Neuronal stem cell (in vitro differentiated cells): ENCODE measurements around the gene MID1.

ENCODE experiments used
- DNase-seq: peaks from one replicate; pipeline ENCODE4 v3.0.0-alpha.2; 2013; ENCODE audit warnings: low spot score
- H2AFZ ChIP-seq: one replicate; pipeline ENCODE4 v1.6.1; 2013; ENCODE audit warnings: mild to moderate bottlenecking, low read length, inconsistent platforms
- H2AK5ac ChIP-seq: 2 replicates; pipeline ENCODE4 v1.6.1; 2013; ENCODE audit warnings: low read depth, mild to moderate bottlenecking, inconsistent platforms, low read length, moderate library complexity, mixed read lengths
- H2BK120ac ChIP-seq: 2 replicates; pipeline ENCODE4 v1.6.1; 2013; ENCODE audit warnings: low read depth, mild to moderate bottlenecking, inconsistent platforms, low read length, moderate library complexity, mixed read lengths
- H2BK12ac ChIP-seq: one replicate; pipeline ENCODE4 v1.6.1; 2013; ENCODE audit warnings: low read length, inconsistent platforms
- H2BK15ac ChIP-seq: 2 replicates; pipeline ENCODE4 v1.6.1; 2013; ENCODE audit warnings: mild to moderate bottlenecking, low read length, inconsistent platforms, mixed read lengths
- H2BK5ac ChIP-seq: one replicate; pipeline ENCODE4 v1.6.1; 2013; ENCODE audit warnings: inconsistent platforms, mild to moderate bottlenecking, low read length, moderate library complexity
- H3K14ac ChIP-seq: one replicate; pipeline ENCODE4 v1.6.1; 2013; ENCODE audit warnings: low read length, inconsistent platforms
- H3K18ac ChIP-seq: 2 replicates; pipeline ENCODE4 v1.6.1; 2013; ENCODE audit warnings: low read length, inconsistent platforms
- H3K23ac ChIP-seq: 2 replicates; pipeline ENCODE4 v1.6.1; 2013; ENCODE audit warnings: low read depth, mild to moderate bottlenecking, mixed read lengths, low read length, inconsistent platforms; ENCODE audit not compliant: poor library complexity
- H3K27ac ChIP-seq: replicated peaks from 3 replicates; pipeline ENCODE4 v1.5.1; 2013; ENCODE audit warnings: low read length, inconsistent platforms
- H3K27me3 ChIP-seq, 3 experiments: 2 replicates each; pipeline ENCODE4 v1.6.1; 2013; ENCODE audit warnings: low read length in 3 of 3, mild to moderate bottlenecking in 2 of 3, inconsistent platforms in 1 of 3, low read depth in 1 of 3, mixed read lengths in 1 of 3, moderate library complexity in 1 of 3; ENCODE audit not compliant: control insufficient read depth in 3 of 3, insufficient read depth in 3 of 3
- H3K36me3 ChIP-seq, 2 donors: replicated peaks in 1 of 2; 2 replicates each; pipeline ENCODE4 v1.6.1; 2013; ENCODE audit warnings: low read length in 2 of 2; ENCODE audit not compliant: control insufficient read depth in 2 of 2, insufficient read depth in 2 of 2
- H3K4ac ChIP-seq: 2 replicates; pipeline ENCODE4 v1.6.1; 2013; ENCODE audit warnings: inconsistent platforms, mild to moderate bottlenecking, low read length, moderate library complexity
- H3K4me1 ChIP-seq, 2 donors: 1 replicate in 1 of 2; 2 replicates in 1 of 2; pipeline ENCODE4 v1.6.1; 2013; ENCODE audit warnings: low read length in 2 of 2, low read depth in 1 of 2; ENCODE audit not compliant: control insufficient read depth in 2 of 2, insufficient read depth in 1 of 2
- H3K4me2 ChIP-seq: one replicate; pipeline ENCODE4 v1.6.1; 2013; ENCODE audit warnings: mild to moderate bottlenecking, low read length, inconsistent platforms; ENCODE audit not compliant: insufficient read depth, poor library complexity, severe bottlenecking
- H3K4me3 ChIP-seq, 2 donors: 2 replicates each; pipeline ENCODE4 v1.5.1; 2013; ENCODE audit warnings: low read length in 2 of 2, mild to moderate bottlenecking in 2 of 2, inconsistent platforms in 1 of 2, moderate library complexity in 1 of 2
- H3K79me1 ChIP-seq: one replicate; pipeline ENCODE4 v1.6.1; 2013; ENCODE audit warnings: low read depth, mild to moderate bottlenecking, inconsistent platforms, low read length, moderate library complexity
- H3K9ac ChIP-seq: one replicate; pipeline ENCODE4 v1.6.1; 2013; ENCODE audit warnings: mild to moderate bottlenecking, low read depth, low read length, inconsistent platforms; ENCODE audit not compliant: poor library complexity
- H3K9me3 ChIP-seq, 2 donors: replicated peaks in 1 of 2; 2 replicates each; pipeline versions ENCODE3 to v1.6.1; 2013; ENCODE audit warnings: low read length in 2 of 2, mild to moderate bottlenecking in 2 of 2, inconsistent platforms in 1 of 2, low read depth in 1 of 2, mixed read lengths in 1 of 2, moderate library complexity in 1 of 2; ENCODE audit not compliant: control insufficient read depth in 2 of 2, insufficient read depth in 1 of 2
- H4K8ac ChIP-seq: one replicate; pipeline ENCODE4 v1.6.1; 2013; ENCODE audit warnings: low read depth, mild to moderate bottlenecking, inconsistent platforms, low read length, moderate library complexity
- H4K91ac ChIP-seq: one replicate; pipeline ENCODE4 v1.6.1; 2013; ENCODE audit warnings: low read length, low read depth, mild to moderate bottlenecking, inconsistent platforms; ENCODE audit not compliant: poor library complexity
- WGBS, 2 donors: extraction: QIAGEN DNeasy Blood & Tissue Kit; methylation state at CpG; one replicate each; pipeline ENCODE4 v1.1.7; 2013; ENCODE audit warnings: missing lambda C conversion rate in 2 of 2, mixed read lengths in 1 of 2; ENCODE audit not compliant: insufficient read length in 2 of 2, insufficient replicate concordance in 1 of 2; ENCODE audit errors: extremely low coverage in 2 of 2; 5-methylcytosine and 5-hydroxymethylcytosine counted together

Gene MID1

DNA sequence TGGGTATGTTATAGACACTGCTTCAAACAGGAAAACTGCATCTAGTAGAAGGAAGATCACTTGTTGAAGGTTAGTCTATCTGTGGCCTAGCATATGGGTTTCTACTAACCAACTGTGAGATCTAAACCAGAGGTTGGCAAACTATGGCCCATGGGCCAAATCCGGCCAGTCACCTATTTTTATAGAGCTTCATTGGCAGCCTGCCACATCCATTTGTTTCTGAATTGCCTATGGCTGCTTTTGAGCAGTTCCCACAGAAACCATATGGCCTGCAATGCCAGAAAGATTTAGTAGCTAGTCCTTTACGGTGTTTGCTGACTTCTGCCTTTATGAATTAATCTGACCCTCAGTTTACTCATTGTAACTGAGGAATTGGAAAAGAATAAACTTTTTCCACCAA is 71.1 kb downstream of the MID1 start:
- Histone ChIP-seq H3K27me3 (no peaks in the 10 kb centered on the region), H3K36me3 (peaks cover 0 to 10% of the 10 kb centered on the region in 2 donors), H2BK120ac (no peak overlapping the region), H2AFZ (no peak overlapping the region), H3K4me3 (no peak overlapping the region), H3K14ac (no peak overlapping the region), H3K9me3 (no peaks in the 10 kb centered on the region), H3K23ac (no peak overlapping the region), H3K4ac (no peak overlapping the region), H3K18ac (no peak overlapping the region), H3K4me2 (no peak overlapping the region), H3K9ac (no peak overlapping the region), H4K8ac (no peak overlapping the region), H4K91ac (no peak overlapping the region), H3K79me1 (no peaks in the 10 kb centered on the region), H2BK12ac (no peak overlapping the region), H2BK5ac (no peak overlapping the region), H2AK5ac (no peak overlapping the region), H3K4me1 (no peaks in the 10 kb centered on the region), H2BK15ac (no peak overlapping the region), H3K27ac (no peak overlapping the region)
- WGBS, 2 donors, result no CpG with 5 or more reads among the region's 2 CpGs
- DNase-seq, result no peak

DNA sequence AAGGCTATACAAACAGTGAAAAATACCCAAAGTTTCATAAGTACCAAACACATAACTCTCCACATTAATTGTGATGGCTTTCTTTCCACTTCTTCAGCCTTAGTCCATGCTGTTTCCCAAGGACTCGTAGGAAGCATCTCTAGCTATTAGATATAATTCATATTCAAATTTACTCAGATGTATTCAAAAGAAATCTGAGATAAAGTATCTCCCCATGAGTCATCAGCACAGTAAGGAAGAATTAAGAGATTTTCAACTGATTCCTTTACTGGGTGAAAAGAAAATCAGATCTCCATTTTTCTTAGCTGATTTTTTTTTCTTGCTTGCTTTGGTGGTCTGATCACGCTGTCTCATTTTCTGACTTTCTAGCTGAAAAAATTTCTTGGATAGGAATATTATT is 71.7 kb downstream of the MID1 start:
- no peak for DNase-seq
- H2BK12ac ChIP-seq, result no peak overlapping the region
- H3K4me1 ChIP-seq, result no peaks in the 10 kb centered on the region
- H3K14ac ChIP-seq, result no peak overlapping the region
- H3K4me2 ChIP-seq, result no peak overlapping the region
- H3K36me3 ChIP-seq, result peaks cover 0 to 10% of the 10 kb centered on the region in 2 donors
- H3K4ac ChIP-seq, result no peak overlapping the region
- no peak overlapping the region for H3K27ac ChIP-seq
- H2AFZ ChIP-seq, result no peak overlapping the region
- no peak overlapping the region for H3K9ac ChIP-seq
- no peak overlapping the region for H3K18ac ChIP-seq
- no peak overlapping the region for H4K91ac ChIP-seq
- H3K9me3 ChIP-seq, result no peaks in the 10 kb centered on the region
- no peaks in the 10 kb centered on the region for H3K79me1 ChIP-seq
- H2BK15ac ChIP-seq, result no peak overlapping the region
- H4K8ac ChIP-seq, result no peak overlapping the region
- no peak overlapping the region for H3K4me3 ChIP-seq
- H2BK5ac ChIP-seq, result no peak overlapping the region
- no peak overlapping the region for H2AK5ac ChIP-seq
- H2BK120ac ChIP-seq, result no peak overlapping the region
- WGBS, 2 donors, result no CpG with 5 or more reads among the region's 2 CpGs
- H3K23ac ChIP-seq, result no peak overlapping the region
- H3K27me3 ChIP-seq, result no peaks in the 10 kb centered on the region

DNA sequence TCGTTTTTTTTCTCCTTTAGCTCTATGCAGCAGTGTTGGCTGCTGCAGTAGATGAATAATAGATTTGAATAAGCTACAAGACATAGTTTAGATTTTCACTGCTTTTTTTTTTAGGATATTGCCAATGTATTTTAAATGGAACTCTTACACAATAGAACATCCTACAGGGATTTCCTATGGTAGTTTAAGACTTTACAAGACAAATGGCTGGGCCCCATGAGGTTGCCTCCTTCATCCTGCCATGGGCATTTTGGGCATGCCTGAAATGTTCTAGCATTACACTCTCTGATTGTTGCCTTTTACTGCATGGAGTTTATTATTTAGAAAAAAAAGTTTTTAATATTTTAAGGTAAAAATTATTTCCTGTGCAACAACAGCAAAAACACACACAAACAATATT is 74.5 kb downstream of the MID1 start:
- Histone ChIP-seq H3K27me3 (no peaks in the 10 kb centered on the region), H3K79me1 (no peaks in the 10 kb centered on the region), H3K9ac (no peak overlapping the region), H2BK120ac (no peak overlapping the region), H3K4ac (no peak overlapping the region), H3K4me1 (no peaks in the 10 kb centered on the region), H4K91ac (no peak overlapping the region), H3K36me3 (peaks cover 0 to 2% of the 10 kb centered on the region in 2 donors), H4K8ac (no peak overlapping the region), H3K9me3 (no peaks in the 10 kb centered on the region), H2BK15ac (no peak overlapping the region), H3K4me2 (no peak overlapping the region), H2BK5ac (no peak overlapping the region), H3K27ac (no peak overlapping the region), H3K18ac (no peak overlapping the region), H3K14ac (no peak overlapping the region), H2AK5ac (no peak overlapping the region), H3K4me3 (no peak overlapping the region), H3K23ac (no peak overlapping the region), H2AFZ (no peak overlapping the region), H2BK12ac (no peak overlapping the region)
- DNase-seq, result no peak
- no CpG with 5 or more reads among the region's 1 CpG for WGBS, 2 donors

DNA sequence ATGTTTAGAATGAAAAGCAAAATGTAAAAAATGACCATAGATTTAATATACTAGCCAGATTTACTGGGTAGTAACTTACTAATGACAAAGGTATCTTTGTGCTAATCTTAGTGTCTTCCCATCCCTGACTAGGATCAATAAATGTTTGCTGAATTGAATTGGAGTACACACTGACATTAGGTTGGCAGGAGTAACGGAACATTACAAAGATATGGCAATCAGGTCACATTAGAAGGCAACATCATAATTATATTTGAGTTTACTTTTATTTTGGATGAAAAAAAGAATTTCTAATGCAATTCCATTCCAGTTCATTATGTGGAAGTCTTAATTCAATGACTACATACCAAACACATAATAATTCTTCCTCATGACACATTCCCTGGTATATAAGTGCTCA is 77.8 kb downstream of the MID1 start:
- no peak overlapping the region for H2BK5ac ChIP-seq

More for the DNA sequence above, 77.8 kb downstream of the MID1 start:
- no peaks in the 10 kb centered on the region for H3K79me1 ChIP-seq
- no peak overlapping the region for H3K4ac ChIP-seq
- H2AK5ac ChIP-seq, result no peak overlapping the region
- WGBS, 2 donors, result no CpG with 5 or more reads among the region's 1 CpG
- H3K4me2 ChIP-seq, result no peak overlapping the region
- H3K36me3 ChIP-seq, result no peaks in the 10 kb centered on the region
- no peak overlapping the region for H3K9ac ChIP-seq
- no peak overlapping the region for H3K18ac ChIP-seq
- no peak overlapping the region for H4K91ac ChIP-seq
- H3K27me3 ChIP-seq, result no peaks in the 10 kb centered on the region
- H3K27ac ChIP-seq, result no peak overlapping the region
- H3K14ac ChIP-seq, result no peak overlapping the region
- H3K4me1 ChIP-seq, result no peaks in the 10 kb centered on the region
- H2BK12ac ChIP-seq, result no peak overlapping the region
- no peaks in the 10 kb centered on the region for H3K9me3 ChIP-seq
- H3K4me3 ChIP-seq, result no peak overlapping the region
- no peak overlapping the region for H2AFZ ChIP-seq
- H2BK15ac ChIP-seq, result no peak overlapping the region
- H3K23ac ChIP-seq, result no peak overlapping the region
- no peak overlapping the region for H2BK120ac ChIP-seq
- no peak for DNase-seq
- H4K8ac ChIP-seq, result no peak overlapping the region
